Measurements from ENCODE around the gene OR51D1.

Gene OR51D1

DNA sequence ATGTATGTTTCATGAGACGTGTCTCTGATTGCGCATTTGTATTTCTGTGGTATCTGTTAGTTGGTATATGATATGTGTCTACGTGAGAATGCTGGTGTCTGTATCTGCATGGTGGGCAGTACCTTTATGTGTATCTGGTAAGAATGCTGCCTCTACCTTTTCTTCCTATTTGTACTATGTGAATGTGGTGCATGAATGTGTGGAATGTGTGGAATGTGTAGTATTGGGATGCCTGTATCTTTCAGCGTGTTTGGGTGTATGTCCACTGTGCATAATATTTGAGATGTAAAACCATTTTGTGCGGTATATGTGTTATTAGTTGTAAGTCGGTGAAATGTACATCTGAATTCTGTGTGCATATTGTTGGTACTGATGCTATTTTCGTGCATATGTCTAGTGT, 4.2 kb downstream of the OR51D1 start:
- Histone ChIP-seq H3K27ac (no peak overlapping the region), H3K36me3 (ENCODE audit: insufficient read depth, low read length) (no peaks in the 10 kb centered on the region), H3K4me3 (no peak overlapping the region), H3K9ac (ENCODE audit: insufficient read length) (no peak overlapping the region), H3K9me3 (ENCODE audit: low read depth, low read length) (no peaks in the 10 kb centered on the region)
- DNase-seq (ENCODE audit: low read depth, low spot score): no peak
- TF ChIP-seq FOXP2 (optimal IDR thresholded peaks at IDR 0.05; ENCODE audit: control extremely low read depth, extremely low read length, insufficient read depth) (no peak), EZH2 (IDR thresholded peaks at IDR 0.05) (no peak), POLR2AphosphoS5 (IDR thresholded peaks at IDR 0.05; ENCODE audit: borderline replicate concordance, low read depth, low read length) (no peak)

DNA sequence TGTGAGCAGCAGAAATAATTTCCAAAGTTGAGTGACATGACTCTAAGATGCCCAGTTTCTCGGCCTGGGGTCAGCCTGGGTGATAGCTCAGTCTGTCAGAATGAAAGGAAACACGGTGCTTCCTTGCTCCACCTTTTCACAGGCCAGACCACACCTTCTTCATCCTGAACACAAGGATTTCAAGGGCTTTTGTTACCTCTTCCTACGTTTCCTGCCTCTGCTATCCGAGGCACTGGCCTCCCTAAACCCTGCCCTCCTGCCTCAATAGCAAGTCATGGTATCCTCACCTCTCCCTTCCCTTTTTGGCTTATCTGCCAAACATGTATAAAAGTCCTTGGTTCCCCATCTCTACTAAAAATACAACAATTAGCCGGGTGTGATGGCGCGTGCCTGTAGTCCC, 4.8 kb downstream of the OR51D1 start:
- Histone ChIP-seq H3K9ac (ENCODE audit: insufficient read length) (no peak overlapping the region), H3K36me3 (ENCODE audit: insufficient read depth, low read length) (no peaks in the 10 kb centered on the region), H3K9me3 (ENCODE audit: low read depth, low read length) (no peaks in the 10 kb centered on the region), H3K27ac (no peak overlapping the region), H3K4me3 (no peak overlapping the region)
- DNase-seq (ENCODE audit: low read depth, low spot score): no peak
- TF ChIP-seq EZH2 (IDR thresholded peaks at IDR 0.05) (no peak), POLR2AphosphoS5 (IDR thresholded peaks at IDR 0.05; ENCODE audit: borderline replicate concordance, low read depth, low read length) (no peak), FOXP2 (optimal IDR thresholded peaks at IDR 0.05; ENCODE audit: control extremely low read depth, extremely low read length, insufficient read depth) (no peak)

DNA sequence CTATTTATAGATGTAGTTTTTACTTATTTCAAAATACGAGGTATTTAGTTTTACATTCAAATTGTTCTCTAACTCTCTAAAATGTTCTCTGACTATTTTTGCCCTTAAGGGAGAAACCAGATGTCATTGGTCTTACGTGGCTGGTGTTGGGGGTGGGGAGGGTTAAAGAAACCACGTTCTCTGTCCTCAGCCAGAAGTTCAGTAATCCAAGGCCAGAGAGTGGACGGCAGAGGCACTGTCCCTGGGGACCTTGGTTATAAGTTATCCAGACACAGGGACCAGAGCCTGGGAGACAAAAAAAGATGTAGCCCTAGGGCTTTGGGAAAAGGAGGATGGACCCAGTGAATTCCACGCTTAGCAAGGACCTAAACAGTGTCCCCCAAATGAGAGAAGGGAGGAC, 5.8 kb downstream of the OR51D1 start:
- no peak for DNase-seq (ENCODE audit: low read depth, low spot score)
- no peak overlapping the region for H3K9ac ChIP-seq (ENCODE audit: insufficient read length)
- no peak overlapping the region for H3K4me3 ChIP-seq
- no peaks in the 10 kb centered on the region for H3K9me3 ChIP-seq (ENCODE audit: low read depth, low read length)
- TF ChIP-seq FOXP2 (optimal IDR thresholded peaks at IDR 0.05; ENCODE audit: control extremely low read depth, extremely low read length, insufficient read depth) (no peak), POLR2AphosphoS5 (IDR thresholded peaks at IDR 0.05; ENCODE audit: borderline replicate concordance, low read depth, low read length) (no peak), EZH2 (IDR thresholded peaks at IDR 0.05) (no peak)
- H3K36me3 ChIP-seq (ENCODE audit: insufficient read depth, low read length): no peaks in the 10 kb centered on the region
- no peak overlapping the region for H3K27ac ChIP-seq

DNA sequence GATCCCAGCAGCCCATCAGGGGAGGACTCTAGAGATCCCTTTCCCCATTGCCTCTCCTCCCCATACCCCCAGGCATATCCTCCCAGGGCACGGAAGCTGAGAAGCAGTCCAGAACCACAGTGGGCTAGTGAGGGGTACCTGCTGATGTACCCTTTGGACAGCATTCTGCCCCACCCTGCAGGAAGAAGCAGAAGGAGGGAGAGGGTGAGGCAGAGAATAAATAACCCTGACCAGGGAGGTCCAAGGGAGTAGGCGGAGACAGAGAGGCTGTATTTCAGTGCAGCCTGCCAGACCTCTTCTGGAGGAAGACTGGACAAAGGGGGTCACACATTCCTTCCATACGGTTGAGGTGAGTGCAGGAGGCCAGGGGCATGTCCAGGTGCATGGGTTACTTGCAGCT, 6.4 kb downstream of the OR51D1 start, which contains the start of gene OR51E1:
TSS of gene OR51E1 (plus strand) at position 301 of the 400 bp plus-strand sequence. CDS start 8,545 bp downstream, outside the sequence.
- no peak for DNase-seq (ENCODE audit: low read depth, low spot score)
- TF ChIP-seq POLR2AphosphoS5 (IDR thresholded peaks at IDR 0.05; ENCODE audit: borderline replicate concordance, low read depth, low read length) (no peak), FOXP2 (optimal IDR thresholded peaks at IDR 0.05; ENCODE audit: control extremely low read depth, extremely low read length, insufficient read depth) (no peak), EZH2 (IDR thresholded peaks at IDR 0.05) (no peak)

DNA sequence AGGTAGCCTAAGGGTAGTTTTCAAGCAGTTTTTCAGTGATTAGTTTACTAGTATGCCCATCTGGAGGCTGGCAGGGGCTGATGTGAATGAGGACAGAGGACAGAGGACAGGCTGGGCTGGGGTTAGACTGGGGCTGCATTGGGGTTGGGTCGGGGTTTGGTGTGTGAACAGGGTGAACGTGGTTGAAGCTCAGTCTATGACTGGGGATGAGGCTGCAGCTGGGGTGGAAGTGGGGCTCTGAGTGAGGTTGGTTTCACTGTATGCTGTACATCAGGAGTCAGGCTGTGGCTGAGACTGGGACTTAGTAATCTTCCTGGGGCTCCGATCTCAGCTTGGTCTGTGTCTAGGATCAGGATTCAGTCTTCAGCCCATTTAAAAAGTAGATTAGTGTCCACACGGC, 7.0 kb downstream of the OR51D1 start:
- Histone ChIP-seq H3K9ac (ENCODE audit: insufficient read length) (no peak overlapping the region), H3K36me3 (ENCODE audit: insufficient read depth, low read length) (no peaks in the 10 kb centered on the region), H3K9me3 (ENCODE audit: low read depth, low read length) (no peaks in the 10 kb centered on the region), H3K4me3 (no peak overlapping the region), H3K27ac (no peak overlapping the region)
- TF ChIP-seq POLR2AphosphoS5 (IDR thresholded peaks at IDR 0.05; ENCODE audit: borderline replicate concordance, low read depth, low read length) (no peak), EZH2 (IDR thresholded peaks at IDR 0.05) (no peak), FOXP2 (optimal IDR thresholded peaks at IDR 0.05; ENCODE audit: control extremely low read depth, extremely low read length, insufficient read depth) (no peak)
- DNase-seq (ENCODE audit: low read depth, low spot score): no peak

More for the DNA sequence above, 6.4 kb downstream of the OR51D1 start, which contains the start of gene OR51E1:
- Histone ChIP-seq H3K9me3 (ENCODE audit: low read depth, low read length) (no peaks in the 10 kb centered on the region), H3K4me3 (no peak within 1 kb of the TSS), H3K27ac (no peak within 1 kb of the TSS), H3K9ac (ENCODE audit: insufficient read length) (no peak within 1 kb of the TSS), H3K36me3 (ENCODE audit: insufficient read depth, low read length) (no peaks in the 10 kb centered on the region)

DNA sequence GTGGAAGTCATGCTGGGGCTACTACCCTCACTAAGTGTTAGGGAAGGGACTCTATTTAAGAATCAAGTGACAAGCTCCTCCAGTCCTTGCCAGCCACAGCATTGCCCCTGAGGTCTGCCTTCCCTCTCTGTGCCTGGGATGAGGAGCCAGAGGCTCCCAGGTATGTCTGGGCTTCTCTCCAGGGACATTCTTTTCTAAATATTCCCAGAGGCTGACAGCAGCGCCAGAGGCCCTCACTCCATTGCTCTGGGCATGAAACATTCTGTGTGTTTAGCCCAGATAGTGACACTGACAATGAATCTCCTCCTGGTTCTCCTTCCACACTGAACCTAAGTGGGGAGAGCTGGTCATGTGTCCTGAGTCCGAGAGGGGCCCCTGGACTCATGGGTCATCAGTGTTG, 8.7 kb downstream of the OR51D1 start:
- Histone ChIP-seq H3K9me3 (ENCODE audit: low read depth, low read length) (no peaks in the 10 kb centered on the region), H3K27ac (no peak overlapping the region)

DNA sequence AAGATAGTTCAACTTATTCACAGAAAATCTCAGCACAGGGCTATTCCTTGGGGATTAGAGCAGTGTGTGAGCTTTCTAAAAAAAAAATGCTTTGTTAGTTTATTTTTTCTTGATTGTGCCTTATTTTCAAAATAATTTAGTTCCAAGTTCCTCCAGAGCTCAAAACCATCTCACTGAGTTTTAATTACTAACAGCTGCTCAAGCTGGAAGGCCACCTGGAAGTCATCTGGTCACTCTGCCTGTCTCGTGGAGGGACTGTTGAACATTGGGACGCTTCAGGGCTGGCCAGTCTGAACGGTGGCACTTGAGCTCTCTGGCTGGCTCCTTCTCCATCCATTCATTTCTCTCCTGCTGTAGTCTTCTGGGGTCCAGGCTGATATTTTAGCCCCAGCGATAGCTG, 10.5 kb downstream of the OR51D1 start:
- Histone ChIP-seq H3K9me3 (ENCODE audit: low read depth, low read length) (no peaks in the 10 kb centered on the region), H3K9ac (ENCODE audit: insufficient read length) (no peak overlapping the region), H3K27ac (no peak overlapping the region), H3K36me3 (ENCODE audit: insufficient read depth, low read length) (no peaks in the 10 kb centered on the region), H3K4me3 (no peak overlapping the region)
- TF ChIP-seq FOXP2 (optimal IDR thresholded peaks at IDR 0.05; ENCODE audit: control extremely low read depth, extremely low read length, insufficient read depth) (no peak), EZH2 (IDR thresholded peaks at IDR 0.05) (no peak), POLR2AphosphoS5 (IDR thresholded peaks at IDR 0.05; ENCODE audit: borderline replicate concordance, low read depth, low read length) (no peak)
- DNase-seq (ENCODE audit: low read depth, low spot score): no peak

More for the DNA sequence above, 8.7 kb downstream of the OR51D1 start:
- TF ChIP-seq POLR2AphosphoS5 (IDR thresholded peaks at IDR 0.05; ENCODE audit: borderline replicate concordance, low read depth, low read length) (no peak), EZH2 (IDR thresholded peaks at IDR 0.05) (no peak), FOXP2 (optimal IDR thresholded peaks at IDR 0.05; ENCODE audit: control extremely low read depth, extremely low read length, insufficient read depth) (no peak)
- H3K4me3 ChIP-seq: no peak overlapping the region
- H3K9ac ChIP-seq (ENCODE audit: insufficient read length): no peak overlapping the region
- no peaks in the 10 kb centered on the region for H3K36me3 ChIP-seq (ENCODE audit: insufficient read depth, low read length)
- DNase-seq (ENCODE audit: low read depth, low spot score): no peak

DNA sequence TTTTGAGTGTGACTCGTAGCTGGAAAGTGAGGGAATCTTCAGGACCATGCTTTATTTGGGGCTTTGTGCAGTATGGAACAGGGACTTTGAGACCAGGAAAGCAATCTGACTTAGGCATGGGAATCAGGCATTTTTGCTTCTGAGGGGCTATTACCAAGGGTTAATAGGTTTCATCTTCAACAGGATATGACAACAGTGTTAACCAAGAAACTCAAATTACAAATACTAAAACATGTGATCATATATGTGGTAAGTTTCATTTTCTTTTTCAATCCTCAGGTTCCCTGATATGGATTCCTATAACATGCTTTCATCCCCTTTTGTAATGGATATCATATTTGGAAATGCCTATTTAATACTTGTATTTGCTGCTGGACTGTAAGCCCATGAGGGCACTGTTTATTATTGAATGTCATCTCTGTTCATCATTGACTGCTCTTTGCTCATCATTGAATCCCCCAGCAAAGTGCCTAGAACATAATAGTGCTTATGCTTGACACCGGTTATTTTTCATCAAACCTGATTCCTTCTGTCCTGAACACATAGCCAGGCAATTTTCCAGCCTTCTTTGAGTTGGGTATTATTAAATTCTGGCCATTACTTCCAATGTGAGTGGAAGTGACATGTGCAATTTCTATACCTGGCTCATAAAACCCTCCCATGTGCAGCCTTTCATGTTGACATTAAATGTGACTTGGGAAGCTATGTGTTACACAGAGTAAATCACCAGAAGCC, 17.5 kb downstream of the OR51D1 start:
- no peak overlapping the region for H3K9ac ChIP-seq (ENCODE audit: insufficient read length)
- TF ChIP-seq POLR2AphosphoS5 (IDR thresholded peaks at IDR 0.05; ENCODE audit: borderline replicate concordance, low read depth, low read length): no peak
- no peak for TF ChIP-seq EZH2 (IDR thresholded peaks at IDR 0.05)
- TF ChIP-seq FOXP2 (optimal IDR thresholded peaks at IDR 0.05; ENCODE audit: control extremely low read depth, extremely low read length, insufficient read depth): no peak

More for the DNA sequence above, 17.5 kb downstream of the OR51D1 start:
- Histone ChIP-seq H3K9me3 (ENCODE audit: low read depth, low read length) (no peaks in the 10 kb centered on the region), H3K27ac (no peak overlapping the region), H3K36me3 (ENCODE audit: insufficient read depth, low read length) (no peaks in the 10 kb centered on the region), H3K4me3 (no peak overlapping the region)
- no peak for DNase-seq (ENCODE audit: low read depth, low spot score)
